Adrenal gland (tissue), 5 donors: ENCODE results near the gene AGO1.

ENCODE experiments used
- POLR2A ChIP-seq, 2 donors: fragments of 450-650 bp; IDR thresholded peaks; one replicate each; pipeline ENCODE4 v1.6.1; 2017; ENCODE audit warnings: antibody characterized with exemption in 2 of 2, mild to moderate bottlenecking in 2 of 2, moderate library complexity in 1 of 2
- TF ChIP-seq, protein P1 (sequence below), 6 experiments: fragments of 450-650 bp in 4 of 6; fragments of 200-600 bp in 2 of 6; sonication (generic) in 1 of 6; IDR thresholded peaks; 1 replicate in 5 of 6; 2 replicates in 1 of 6; pipeline versions ENCODE4 v1.5.1 to v1.8.0; 2016 to 2021; ENCODE audit warnings: antibody characterized with exemption in 6 of 6, mild to moderate bottlenecking in 2 of 6, moderate library complexity in 1 of 6
- donor health status: DM: no; HTN: no; CAD: no.

DNA sequence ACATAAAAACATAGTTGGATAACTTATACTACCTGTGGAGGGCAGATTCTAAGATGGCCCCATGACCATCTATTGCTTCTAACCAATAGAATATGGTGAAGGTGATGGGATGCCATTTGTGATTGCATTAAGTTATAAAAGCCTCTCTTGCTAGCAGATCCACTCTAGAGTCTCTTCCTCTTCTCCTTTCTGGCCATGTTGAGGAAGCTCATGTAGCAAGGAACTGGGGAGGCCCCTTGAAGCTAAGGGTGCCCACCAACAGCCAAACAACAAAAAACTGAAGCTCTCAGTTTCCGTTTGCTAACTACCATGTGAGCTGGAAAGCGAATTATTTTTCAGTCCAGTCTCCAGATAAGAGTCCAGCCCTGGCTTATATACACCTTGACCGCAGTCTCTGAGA lies 16.0 kb upstream of the AGO1 start:
- TF ChIP-seq, protein P1, sequence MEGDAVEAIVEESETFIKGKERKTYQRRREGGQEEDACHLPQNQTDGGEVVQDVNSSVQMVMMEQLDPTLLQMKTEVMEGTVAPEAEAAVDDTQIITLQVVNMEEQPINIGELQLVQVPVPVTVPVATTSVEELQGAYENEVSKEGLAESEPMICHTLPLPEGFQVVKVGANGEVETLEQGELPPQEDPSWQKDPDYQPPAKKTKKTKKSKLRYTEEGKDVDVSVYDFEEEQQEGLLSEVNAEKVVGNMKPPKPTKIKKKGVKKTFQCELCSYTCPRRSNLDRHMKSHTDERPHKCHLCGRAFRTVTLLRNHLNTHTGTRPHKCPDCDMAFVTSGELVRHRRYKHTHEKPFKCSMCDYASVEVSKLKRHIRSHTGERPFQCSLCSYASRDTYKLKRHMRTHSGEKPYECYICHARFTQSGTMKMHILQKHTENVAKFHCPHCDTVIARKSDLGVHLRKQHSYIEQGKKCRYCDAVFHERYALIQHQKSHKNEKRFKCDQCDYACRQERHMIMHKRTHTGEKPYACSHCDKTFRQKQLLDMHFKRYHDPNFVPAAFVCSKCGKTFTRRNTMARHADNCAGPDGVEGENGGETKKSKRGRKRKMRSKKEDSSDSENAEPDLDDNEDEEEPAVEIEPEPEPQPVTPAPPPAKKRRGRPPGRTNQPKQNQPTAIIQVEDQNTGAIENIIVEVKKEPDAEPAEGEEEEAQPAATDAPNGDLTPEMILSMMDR (IDR thresholded peaks at IDR 0.05) = no peak
- TF ChIP-seq POLR2A (IDR thresholded peaks at IDR 0.05) = no peak
